Liver (tissue), 9 donors: ENCODE data around the gene ZNF296. TPM values are rescaled to one million over a fixed set of nuclear protein-coding genes. Genes with fewer than 3 reads are reported as not detected.

Source experiments
- DNase-seq: peaks from one replicate; pipeline ENCODE4 v3.0.0-alpha.2; 2017; ENCODE audit warnings: low spot score
- H3K27ac ChIP-seq, 2 donors: one replicate each; pipeline ENCODE4 v1.7.0; 2013; ENCODE audit warnings: inconsistent platforms in 2 of 2, low read length in 2 of 2, control low read depth in 1 of 2, low read depth in 1 of 2, mild to moderate bottlenecking in 1 of 2
- H3K27me3 ChIP-seq, 4 donors: one replicate each; pipeline versions ENCODE4 v1.6.1 to v1.7.0; 2013; ENCODE audit warnings: low read length in 3 of 4, inconsistent platforms in 1 of 4, mild to moderate bottlenecking in 1 of 4, moderate library complexity in 1 of 4; ENCODE audit not compliant: control insufficient read depth in 4 of 4, insufficient read depth in 4 of 4
- H3K36me3 ChIP-seq, 4 donors: one replicate each; pipeline versions ENCODE4 v1.6.1 to v1.7.0; 2013; ENCODE audit warnings: low read length in 3 of 4, mild to moderate bottlenecking in 3 of 4, low read depth in 1 of 4, moderate library complexity in 1 of 4; ENCODE audit not compliant: control insufficient read depth in 4 of 4, insufficient read depth in 3 of 4
- H3K4me1 ChIP-seq, 4 donors: one replicate each; pipeline versions ENCODE4 v1.6.1 to v1.7.0; 2013; ENCODE audit warnings: low read length in 3 of 4, mild to moderate bottlenecking in 3 of 4, moderate library complexity in 1 of 4; ENCODE audit not compliant: control insufficient read depth in 4 of 4, insufficient read depth in 4 of 4
- H3K4me3 ChIP-seq, 3 donors: one replicate each; pipeline versions ENCODE4 v1.6.1 to v1.7.0; 2013; ENCODE audit warnings: low read length in 3 of 3, control low read depth in 1 of 3, low read depth in 1 of 3, mild to moderate bottlenecking in 1 of 3
- H3K9ac ChIP-seq, 2 donors: one replicate each; pipeline ENCODE4 v1.7.0; 2013; ENCODE audit warnings: low read length in 2 of 2, mild to moderate bottlenecking in 2 of 2, moderate library complexity in 2 of 2, control low read depth in 1 of 2, low read depth in 1 of 2
- H3K9me3 ChIP-seq, 4 donors: one replicate each; pipeline versions ENCODE4 v1.6.1 to v1.7.0; 2013; ENCODE audit warnings: low read length in 3 of 4; ENCODE audit not compliant: control insufficient read depth in 4 of 4
- EGR1 ChIP-seq, 2 donors: IDR thresholded peaks; 2 replicates each; pipeline ENCODE4 v1.6.1; 2016 to 2018; ENCODE audit warnings: antibody characterized with exemption in 2 of 2, low read depth in 2 of 2
- FOXA1 ChIP-seq: IDR thresholded peaks from 2 replicates; pipeline ENCODE4 v1.6.1; 2016; ENCODE audit warnings: antibody characterized with exemption
- FOXA2 ChIP-seq: IDR thresholded peaks from 2 replicates; pipeline ENCODE4 v1.6.1; 2016; ENCODE audit warnings: antibody characterized with exemption
- HNF4A ChIP-seq, 2 donors: conservative IDR thresholded peaks; 2 replicates each; pipeline ENCODE4 v1.6.1; 2016; ENCODE audit warnings: antibody characterized with exemption in 2 of 2, mild to moderate bottlenecking in 2 of 2
- HNF4G ChIP-seq: IDR thresholded peaks from 2 replicates; pipeline ENCODE4 v1.6.1; 2016; ENCODE audit warnings: antibody characterized with exemption
- JUND ChIP-seq, 2 donors: IDR thresholded peaks; 2 replicates each; pipeline ENCODE4 v1.6.1; 2016; ENCODE audit warnings: antibody characterized with exemption in 2 of 2
- RAD21 ChIP-seq, 2 donors: IDR thresholded peaks; 2 replicates each; pipeline ENCODE4 v1.6.1; 2016; ENCODE audit warnings: antibody characterized with exemption in 2 of 2, mild to moderate bottlenecking in 2 of 2
- SP1 ChIP-seq: IDR thresholded peaks from 2 replicates; pipeline ENCODE4 v1.6.1; 2018; ENCODE audit warnings: antibody characterized with exemption, mild to moderate bottlenecking
- TAF1 ChIP-seq: conservative IDR thresholded peaks from 2 replicates; pipeline ENCODE4 v1.6.1; 2016; ENCODE audit warnings: antibody characterized with exemption, mild to moderate bottlenecking
- YY1 ChIP-seq: IDR thresholded peaks from 2 replicates; pipeline ENCODE4 v1.6.1; 2016; ENCODE audit warnings: antibody characterized with exemption, mild to moderate bottlenecking
- WGBS: extraction: QIAGEN DNeasy Blood & Tissue Kit; methylation state at CpG from one replicate; pipeline ENCODE4 v1.1.7; 2013; 5-methylcytosine and 5-hydroxymethylcytosine counted together
- polyA plus RNA-seq, 2 donors: library from polyadenylated mRNA; stranded (reverse) in 1 of 2; unstranded in 1 of 2; fragments of 200-250 nt in 1 of 2; fragments of >200 nt in 1 of 2; fragmentation: Nextera tagmentation in 1 of 2; extraction: Ambion mirVana in 1 of 2; gene quantifications; one replicate each; pipeline versions ENCODE4 v1.2.1 to v1.2.3, GENCODE V29; 2013 to 2015
- total RNA-seq, 2 donors: library from RNA; depleted of rRNA; stranded (reverse); fragments of >200 nt; gene quantifications; one replicate each; pipeline ENCODE4 v1.2.3, GENCODE V29; 2014
- TF ChIP-seq, protein P1 (sequence below): IDR thresholded peaks from 2 replicates; pipeline ENCODE4 v1.6.1; 2016; ENCODE audit warnings: antibody characterized with exemption
- TF ChIP-seq, protein P2 (sequence below): fragments of 150-350 bp; IDR thresholded peaks from 2 replicates; pipeline ENCODE4 v1.5.1; 2017; ENCODE audit warnings: improper control_type of control experiment, low read depth, low read length; ENCODE audit not compliant: missing input control
- TF ChIP-seq, protein P3 (sequence below): IDR thresholded peaks from 2 replicates; pipeline ENCODE4 v1.6.1; 2016; ENCODE audit warnings: antibody characterized with exemption, mild to moderate bottlenecking
- TF ChIP-seq, protein P4 (sequence below): IDR thresholded peaks from 2 replicates; pipeline ENCODE4 v1.6.1; 2016; ENCODE audit warnings: antibody characterized with exemption
- donor health status: healthy.
- donor health status: healthy.
- donor health status: healthy.
- donor health status: healthy.
- donor health status: healthy.

Gene ZNF296
- total and polyA plus RNA-seq, 4 donors: 0.16 to 0.42 (median 0.17) TPM; not detected in 1

DNA sequence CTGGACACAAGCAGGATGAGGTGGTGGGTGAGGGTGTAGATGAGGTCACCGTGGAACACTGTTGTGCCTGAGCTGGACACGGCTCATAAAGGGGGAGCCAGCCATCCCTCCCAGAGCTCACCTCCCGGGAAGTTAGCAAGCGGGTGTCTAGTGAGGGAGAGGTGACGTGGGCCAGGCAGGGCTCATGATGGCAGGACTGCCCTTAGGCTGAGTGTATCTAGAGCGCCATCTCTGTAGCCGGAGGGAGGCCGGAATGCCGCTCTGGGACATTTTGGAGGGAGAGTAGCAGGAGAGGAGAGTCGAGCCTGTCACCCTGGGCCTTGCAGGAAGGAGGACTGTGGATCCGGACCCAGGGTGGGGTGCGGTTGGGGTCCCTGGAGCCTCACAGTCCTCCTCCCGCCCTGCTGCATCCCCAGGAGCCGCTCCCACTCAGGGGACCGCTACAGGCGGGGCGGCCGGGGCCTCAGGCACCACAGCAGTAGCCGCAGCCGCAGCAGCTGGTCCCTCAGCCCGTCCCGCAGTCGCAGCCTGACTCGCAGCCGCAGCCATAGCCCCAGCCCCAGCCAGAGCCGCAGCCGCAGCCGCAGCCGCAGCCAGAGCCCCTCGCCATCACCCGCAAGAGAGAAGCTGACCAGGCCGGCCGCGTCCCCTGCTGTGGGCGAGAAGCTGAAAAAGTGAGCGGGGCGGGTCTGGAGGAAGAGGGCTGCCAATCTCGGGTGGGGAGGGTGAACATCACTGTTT is 9.2 kb downstream of the ZNF296 start:
- H3K9me3 ChIP-seq: no peaks in the 10 kb centered on the region
- WGBS: 97% methylated on average over 38 of the region's 38 CpGs
- no peak overlapping the region for H3K4me3 ChIP-seq
- DNase-seq: no peak
- peaks cover 38 to 64% (median 43%) of the 10 kb centered on the region in 4 donors for H3K36me3 ChIP-seq
- TF ChIP-seq, protein P1, sequence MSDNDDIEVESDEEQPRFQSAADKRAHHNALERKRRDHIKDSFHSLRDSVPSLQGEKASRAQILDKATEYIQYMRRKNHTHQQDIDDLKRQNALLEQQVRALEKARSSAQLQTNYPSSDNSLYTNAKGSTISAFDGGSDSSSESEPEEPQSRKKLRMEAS: no peak
- TF ChIP-seq, protein P2, sequence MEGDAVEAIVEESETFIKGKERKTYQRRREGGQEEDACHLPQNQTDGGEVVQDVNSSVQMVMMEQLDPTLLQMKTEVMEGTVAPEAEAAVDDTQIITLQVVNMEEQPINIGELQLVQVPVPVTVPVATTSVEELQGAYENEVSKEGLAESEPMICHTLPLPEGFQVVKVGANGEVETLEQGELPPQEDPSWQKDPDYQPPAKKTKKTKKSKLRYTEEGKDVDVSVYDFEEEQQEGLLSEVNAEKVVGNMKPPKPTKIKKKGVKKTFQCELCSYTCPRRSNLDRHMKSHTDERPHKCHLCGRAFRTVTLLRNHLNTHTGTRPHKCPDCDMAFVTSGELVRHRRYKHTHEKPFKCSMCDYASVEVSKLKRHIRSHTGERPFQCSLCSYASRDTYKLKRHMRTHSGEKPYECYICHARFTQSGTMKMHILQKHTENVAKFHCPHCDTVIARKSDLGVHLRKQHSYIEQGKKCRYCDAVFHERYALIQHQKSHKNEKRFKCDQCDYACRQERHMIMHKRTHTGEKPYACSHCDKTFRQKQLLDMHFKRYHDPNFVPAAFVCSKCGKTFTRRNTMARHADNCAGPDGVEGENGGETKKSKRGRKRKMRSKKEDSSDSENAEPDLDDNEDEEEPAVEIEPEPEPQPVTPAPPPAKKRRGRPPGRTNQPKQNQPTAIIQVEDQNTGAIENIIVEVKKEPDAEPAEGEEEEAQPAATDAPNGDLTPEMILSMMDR: no peak
- TF ChIP-seq, protein P3, sequence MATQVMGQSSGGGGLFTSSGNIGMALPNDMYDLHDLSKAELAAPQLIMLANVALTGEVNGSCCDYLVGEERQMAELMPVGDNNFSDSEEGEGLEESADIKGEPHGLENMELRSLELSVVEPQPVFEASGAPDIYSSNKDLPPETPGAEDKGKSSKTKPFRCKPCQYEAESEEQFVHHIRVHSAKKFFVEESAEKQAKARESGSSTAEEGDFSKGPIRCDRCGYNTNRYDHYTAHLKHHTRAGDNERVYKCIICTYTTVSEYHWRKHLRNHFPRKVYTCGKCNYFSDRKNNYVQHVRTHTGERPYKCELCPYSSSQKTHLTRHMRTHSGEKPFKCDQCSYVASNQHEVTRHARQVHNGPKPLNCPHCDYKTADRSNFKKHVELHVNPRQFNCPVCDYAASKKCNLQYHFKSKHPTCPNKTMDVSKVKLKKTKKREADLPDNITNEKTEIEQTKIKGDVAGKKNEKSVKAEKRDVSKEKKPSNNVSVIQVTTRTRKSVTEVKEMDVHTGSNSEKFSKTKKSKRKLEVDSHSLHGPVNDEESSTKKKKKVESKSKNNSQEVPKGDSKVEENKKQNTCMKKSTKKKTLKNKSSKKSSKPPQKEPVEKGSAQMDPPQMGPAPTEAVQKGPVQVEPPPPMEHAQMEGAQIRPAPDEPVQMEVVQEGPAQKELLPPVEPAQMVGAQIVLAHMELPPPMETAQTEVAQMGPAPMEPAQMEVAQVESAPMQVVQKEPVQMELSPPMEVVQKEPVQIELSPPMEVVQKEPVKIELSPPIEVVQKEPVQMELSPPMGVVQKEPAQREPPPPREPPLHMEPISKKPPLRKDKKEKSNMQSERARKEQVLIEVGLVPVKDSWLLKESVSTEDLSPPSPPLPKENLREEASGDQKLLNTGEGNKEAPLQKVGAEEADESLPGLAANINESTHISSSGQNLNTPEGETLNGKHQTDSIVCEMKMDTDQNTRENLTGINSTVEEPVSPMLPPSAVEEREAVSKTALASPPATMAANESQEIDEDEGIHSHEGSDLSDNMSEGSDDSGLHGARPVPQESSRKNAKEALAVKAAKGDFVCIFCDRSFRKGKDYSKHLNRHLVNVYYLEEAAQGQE: no peak
- TF ChIP-seq EGR1 (IDR thresholded peaks at IDR 0.05; ENCODE audit: low read depth in 2 of 2) (no peak), YY1 (no peak), TAF1 (no peak), FOXA1 (no peak), JUND (IDR thresholded peaks at IDR 0.05) (no peak), HNF4A (conservative IDR thresholded peaks at IDR 0.05) (no peak), HNF4G (no peak), FOXA2 (no peak), RAD21 (IDR thresholded peaks at IDR 0.05) (no peak), SP1 (no peak)
- TF ChIP-seq, protein P4, sequence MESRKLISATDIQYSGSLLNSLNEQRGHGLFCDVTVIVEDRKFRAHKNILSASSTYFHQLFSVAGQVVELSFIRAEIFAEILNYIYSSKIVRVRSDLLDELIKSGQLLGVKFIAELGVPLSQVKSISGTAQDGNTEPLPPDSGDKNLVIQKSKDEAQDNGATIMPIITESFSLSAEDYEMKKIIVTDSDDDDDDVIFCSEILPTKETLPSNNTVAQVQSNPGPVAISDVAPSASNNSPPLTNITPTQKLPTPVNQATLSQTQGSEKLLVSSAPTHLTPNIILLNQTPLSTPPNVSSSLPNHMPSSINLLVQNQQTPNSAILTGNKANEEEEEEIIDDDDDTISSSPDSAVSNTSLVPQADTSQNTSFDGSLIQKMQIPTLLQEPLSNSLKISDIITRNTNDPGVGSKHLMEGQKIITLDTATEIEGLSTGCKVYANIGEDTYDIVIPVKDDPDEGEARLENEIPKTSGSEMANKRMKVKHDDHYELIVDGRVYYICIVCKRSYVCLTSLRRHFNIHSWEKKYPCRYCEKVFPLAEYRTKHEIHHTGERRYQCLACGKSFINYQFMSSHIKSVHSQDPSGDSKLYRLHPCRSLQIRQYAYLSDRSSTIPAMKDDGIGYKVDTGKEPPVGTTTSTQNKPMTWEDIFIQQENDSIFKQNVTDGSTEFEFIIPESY: no peak
- no peak overlapping the region for H3K9ac ChIP-seq
- no peaks in the 10 kb centered on the region for H3K27me3 ChIP-seq
- H3K27ac ChIP-seq: no peak overlapping the region
- no peaks in the 10 kb centered on the region for H3K4me1 ChIP-seq
